ENCODE measurements around the gene FHIT.

Gene FHIT

DNA sequence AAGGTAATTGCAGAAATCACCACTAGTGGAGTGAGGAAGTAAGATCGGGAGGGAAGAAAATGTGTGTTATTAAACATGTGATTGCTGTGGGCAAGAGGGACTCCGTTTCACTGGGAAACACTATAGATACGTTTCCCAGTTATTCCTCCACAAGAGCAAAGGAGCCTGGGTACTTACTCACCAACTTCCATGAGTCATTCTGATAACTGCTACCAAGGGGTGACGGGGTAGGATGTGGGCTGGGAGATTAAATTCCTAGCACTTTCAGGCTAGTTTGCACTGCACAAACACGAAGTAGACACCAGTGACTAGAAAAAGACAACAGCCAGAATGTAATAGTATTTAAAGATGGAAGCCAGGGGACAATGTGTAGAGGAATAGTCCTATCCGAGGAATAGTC lies 1388.6 kb downstream of the FHIT start:
- TF ChIP-seq, protein P1, sequence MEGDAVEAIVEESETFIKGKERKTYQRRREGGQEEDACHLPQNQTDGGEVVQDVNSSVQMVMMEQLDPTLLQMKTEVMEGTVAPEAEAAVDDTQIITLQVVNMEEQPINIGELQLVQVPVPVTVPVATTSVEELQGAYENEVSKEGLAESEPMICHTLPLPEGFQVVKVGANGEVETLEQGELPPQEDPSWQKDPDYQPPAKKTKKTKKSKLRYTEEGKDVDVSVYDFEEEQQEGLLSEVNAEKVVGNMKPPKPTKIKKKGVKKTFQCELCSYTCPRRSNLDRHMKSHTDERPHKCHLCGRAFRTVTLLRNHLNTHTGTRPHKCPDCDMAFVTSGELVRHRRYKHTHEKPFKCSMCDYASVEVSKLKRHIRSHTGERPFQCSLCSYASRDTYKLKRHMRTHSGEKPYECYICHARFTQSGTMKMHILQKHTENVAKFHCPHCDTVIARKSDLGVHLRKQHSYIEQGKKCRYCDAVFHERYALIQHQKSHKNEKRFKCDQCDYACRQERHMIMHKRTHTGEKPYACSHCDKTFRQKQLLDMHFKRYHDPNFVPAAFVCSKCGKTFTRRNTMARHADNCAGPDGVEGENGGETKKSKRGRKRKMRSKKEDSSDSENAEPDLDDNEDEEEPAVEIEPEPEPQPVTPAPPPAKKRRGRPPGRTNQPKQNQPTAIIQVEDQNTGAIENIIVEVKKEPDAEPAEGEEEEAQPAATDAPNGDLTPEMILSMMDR (IDR thresholded peaks at IDR 0.05; ENCODE audit: low read depth, low read length): no peak
- peak; percentile 50 to 80 for DNase-seq (ENCODE audit: low read depth in 2 of 2)
- H3K4me3 ChIP-seq (replicated peaks in 1 of 2; ENCODE audit: low read depth in 2 of 2, low read length in 2 of 2): no peak overlapping the region

DNA sequence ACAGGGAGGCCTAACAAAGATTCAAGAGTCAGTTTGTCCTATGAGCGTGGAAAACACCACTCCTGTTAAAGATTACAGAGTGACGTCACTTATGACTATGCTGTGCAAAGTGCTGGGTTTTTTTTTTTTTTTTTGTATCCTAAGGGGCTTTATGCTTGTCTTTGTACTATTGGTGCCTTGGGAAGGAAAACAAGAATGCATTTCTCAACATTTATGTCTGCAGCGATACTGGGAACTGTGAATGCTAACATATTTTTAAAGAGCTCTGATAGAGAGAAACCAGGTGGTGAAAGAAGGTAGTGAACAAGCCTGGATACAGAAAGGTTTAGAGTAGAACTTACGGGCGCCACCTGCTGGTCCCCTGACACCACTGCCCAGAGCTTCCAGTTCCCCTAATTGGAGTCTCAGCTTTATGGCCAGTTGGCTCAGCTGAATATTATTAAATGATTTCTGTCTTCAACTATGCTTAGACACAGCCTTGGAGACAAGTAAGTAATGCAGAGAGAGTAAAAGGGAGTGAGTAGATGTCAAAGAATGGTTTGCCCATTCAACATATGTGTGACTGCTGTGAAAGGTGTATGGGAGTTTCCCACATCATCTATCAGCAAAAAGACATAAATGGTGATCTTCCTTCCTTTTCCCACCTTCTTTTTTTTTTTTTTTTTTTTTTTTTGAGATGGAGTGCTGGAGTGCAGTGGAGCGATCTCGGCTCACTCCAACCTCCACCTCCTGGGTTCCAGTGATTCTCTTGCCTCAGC lies 1393.5 kb downstream of the FHIT start:
- no peak overlapping the region for H3K4me3 ChIP-seq (replicated peaks in 1 of 2; ENCODE audit: low read depth in 2 of 2, low read length in 2 of 2)
- TF ChIP-seq, protein P1 (IDR thresholded peaks at IDR 0.05; ENCODE audit: low read depth, low read length): peak; percentile 93
- peak; percentile 85 to 87 for DNase-seq (ENCODE audit: low read depth in 2 of 2)

DNA sequence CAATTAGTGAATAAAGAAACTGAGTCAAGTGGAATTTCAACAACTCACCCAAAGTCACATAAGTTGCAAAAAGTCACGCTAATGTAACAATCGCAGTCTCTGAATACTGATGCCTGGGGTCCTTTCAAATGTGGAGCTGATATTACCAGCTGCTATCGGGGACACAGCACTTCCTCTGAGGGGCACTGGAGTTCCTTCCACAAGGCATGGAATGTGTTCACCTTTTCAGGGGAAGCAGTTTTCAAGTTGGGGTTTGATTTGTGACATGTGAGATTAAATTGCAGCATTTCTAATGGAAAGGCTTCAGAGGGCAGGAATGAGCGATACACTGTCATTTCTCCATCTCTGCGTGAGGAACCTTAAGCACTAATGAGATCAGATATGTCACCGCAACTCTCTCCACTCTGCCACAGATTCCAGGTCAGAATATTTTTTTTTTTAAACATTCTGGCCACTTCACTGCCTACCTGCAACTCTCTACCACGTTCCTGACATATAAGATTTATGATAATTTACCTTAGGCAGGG lies 1394.3 kb downstream of the FHIT start:
- no peak overlapping the region for H3K4me3 ChIP-seq (replicated peaks in 1 of 2; ENCODE audit: low read depth in 2 of 2, low read length in 2 of 2)
- no peak for DNase-seq (ENCODE audit: low read depth in 2 of 2)
- TF ChIP-seq, protein P1 (IDR thresholded peaks at IDR 0.05; ENCODE audit: low read depth, low read length): no peak

DNA sequence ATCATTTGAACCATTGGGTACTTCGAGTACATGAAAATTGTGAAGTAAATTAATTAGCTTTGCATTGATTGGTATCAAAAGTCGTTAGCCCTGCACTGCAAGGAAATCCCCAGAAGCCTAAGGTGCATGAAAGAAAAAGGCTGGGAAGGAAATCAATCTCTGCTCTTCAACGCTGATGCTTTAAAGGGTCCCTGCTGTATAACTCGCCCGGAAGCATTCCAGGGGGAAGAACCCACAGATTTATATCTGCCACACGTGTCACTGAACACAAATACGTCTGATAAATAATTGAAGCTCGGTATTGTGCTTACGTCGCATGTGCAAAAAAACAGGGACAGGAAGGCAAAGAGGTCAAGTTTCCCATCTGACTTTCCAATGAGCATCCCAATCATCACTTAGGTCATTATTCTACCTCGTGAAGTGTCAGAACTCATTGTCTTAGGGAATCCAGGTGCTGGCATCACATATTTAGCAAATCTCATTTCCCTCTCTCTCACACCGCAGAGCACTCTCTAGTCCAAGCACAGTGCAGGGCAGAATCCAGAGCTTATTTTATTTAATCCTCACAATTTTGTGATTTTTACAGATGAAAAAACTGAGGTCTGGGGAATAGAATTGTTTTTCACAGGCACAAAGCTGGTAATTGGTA lies 1397.1 kb downstream of the FHIT start:
- no peak for DNase-seq (ENCODE audit: low read depth in 2 of 2)
- H3K4me3 ChIP-seq (replicated peaks in 1 of 2; ENCODE audit: low read depth in 2 of 2, low read length in 2 of 2): no peak overlapping the region
- TF ChIP-seq, protein P1 (IDR thresholded peaks at IDR 0.05; ENCODE audit: low read depth, low read length): no peak

DNA sequence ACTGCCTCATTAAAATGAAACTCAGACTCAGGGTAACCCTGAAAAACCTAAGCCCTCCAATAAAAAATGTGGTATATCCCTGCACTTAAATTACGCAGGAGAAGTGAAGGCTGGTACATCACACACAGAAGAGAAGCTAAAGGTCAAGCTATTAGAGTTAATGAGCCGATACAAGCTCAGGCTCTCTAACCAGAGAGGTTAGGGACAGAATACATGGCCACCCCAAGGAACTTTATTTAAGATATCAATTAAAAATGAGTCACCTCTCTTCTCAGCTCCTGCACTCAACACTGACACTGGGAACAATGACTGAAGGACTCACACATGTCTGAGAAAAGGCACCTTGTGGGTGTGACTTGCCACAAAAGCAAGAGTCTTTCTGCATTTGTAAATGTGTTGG lies 1400.8 kb downstream of the FHIT start:
- TF ChIP-seq, protein P1 (IDR thresholded peaks at IDR 0.05; ENCODE audit: low read depth, low read length): no peak
- no peak for DNase-seq (ENCODE audit: low read depth in 2 of 2)
- no peak overlapping the region for H3K4me3 ChIP-seq (replicated peaks in 1 of 2; ENCODE audit: low read depth in 2 of 2, low read length in 2 of 2)

DNA sequence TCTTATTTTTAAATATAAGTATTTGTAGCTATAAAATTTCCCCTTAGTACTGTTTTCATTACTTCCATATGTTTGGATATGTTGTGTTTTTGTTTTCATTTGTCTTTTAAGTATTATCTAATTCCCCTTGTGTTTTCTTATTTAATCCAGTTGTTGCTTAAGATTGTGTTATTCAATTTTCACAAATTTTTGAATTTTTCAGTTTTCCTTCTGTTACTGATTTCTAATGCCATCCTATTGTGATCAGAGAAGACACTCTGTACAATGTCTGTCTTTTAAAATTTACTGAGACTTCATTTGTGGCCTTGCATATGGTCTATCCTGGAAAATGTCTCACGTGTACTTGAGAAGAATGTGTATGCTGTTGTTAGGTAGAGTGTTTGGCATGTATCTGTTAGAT lies 1405.9 kb downstream of the FHIT start:
- H3K4me3 ChIP-seq (replicated peaks in 1 of 2; ENCODE audit: low read depth in 2 of 2, low read length in 2 of 2): no peak overlapping the region
- no peak for DNase-seq (ENCODE audit: low read depth in 2 of 2)
- TF ChIP-seq, protein P1 (IDR thresholded peaks at IDR 0.05; ENCODE audit: low read depth, low read length): no peak

Measured in cardiac fibroblast (primary cell).